Naive thymus-derived CD4-positive, alpha-beta T cell (primary cell): Measurements from ENCODE around the gene PDHX. TPM values are rescaled to one million over a fixed set of nuclear protein-coding genes. Genes with fewer than 3 reads are reported as not detected.
"Not testable (repeated sequence)": the region's sequence is repeated elsewhere in the genome, so short reads cannot be mapped to it uniquely, and the experiment has no call there.

Experiments
- ATAC-seq: fragments of 150-1000 bp; cut with Tn5 transposase; 2 replicates; pipeline ENCODE4 v1.10.0; 2021; ENCODE audit warnings: mild to moderate bottlenecking, moderate library complexity
- CTCF ChIA-PET: fragments of 350-600 bp; sonication (Branson Sonifier 250); formaldehyde crosslinking; loops from one replicate; lab custom pipeline; 2021; ENCODE audit warnings: antibody characterized with exemption; lab: Charles Lee
- POLR2A ChIA-PET: fragments of 350-600 bp; sonication (Branson Sonifier 250); formaldehyde crosslinking; loops from one replicate; lab custom pipeline; 2021; ENCODE audit warnings: antibody characterized with exemption, inconsistent platforms; lab: Charles Lee
- DNase-seq, 9 donors: peaks; one replicate each; pipeline versions ENCODE4 v3.0.0 to v3.0.0-alpha.2; 2020 to 2022; ENCODE audit warnings: mixed read lengths in 1 of 9
- H3K27ac ChIP-seq: one replicate; pipeline ENCODE4 v1.7.0; 2013; ENCODE audit warnings: mild to moderate bottlenecking, low read depth, low read length, moderate library complexity
- H3K27me3 ChIP-seq, 2 donors: one replicate each; pipeline ENCODE4 v1.7.0; 2013; ENCODE audit warnings: low read length in 2 of 2, mild to moderate bottlenecking in 2 of 2, moderate library complexity in 2 of 2; ENCODE audit not compliant: control insufficient read depth in 2 of 2, insufficient read depth in 2 of 2
- H3K36me3 ChIP-seq, 3 experiments: 1 replicate in 2 of 3; 2 replicates in 1 of 3; pipeline ENCODE4 v1.7.0; 2013; ENCODE audit warnings: low read length in 3 of 3, mild to moderate bottlenecking in 3 of 3, moderate library complexity in 1 of 3; ENCODE audit not compliant: insufficient read depth in 3 of 3, control insufficient read depth in 2 of 3
- H3K4me1 ChIP-seq, 2 donors: one replicate each; pipeline ENCODE4 v1.7.0; 2013; ENCODE audit warnings: low read length in 2 of 2, mild to moderate bottlenecking in 2 of 2, moderate library complexity in 1 of 2; ENCODE audit not compliant: control insufficient read depth in 2 of 2, insufficient read depth in 2 of 2
- H3K4me3 ChIP-seq: 2 replicates; pipeline ENCODE4 v1.7.0; 2013; ENCODE audit warnings: mild to moderate bottlenecking, low read length
- H3K9me3 ChIP-seq, 3 experiments: 1 replicate in 2 of 3; 2 replicates in 1 of 3; pipeline ENCODE4 v1.7.0; 2013; ENCODE audit warnings: low read length in 3 of 3; ENCODE audit not compliant: control insufficient read depth in 2 of 3
- H3K27ac Mint-ChIP-seq, 9 donors: one replicate each; pipeline ENCODE4 v1.8.0; 2020 to 2022; ENCODE audit warnings: mixed read lengths in 9 of 9, mild to moderate bottlenecking in 8 of 9, moderate library complexity in 5 of 9, inconsistent platforms in 2 of 9
- H3K27me3 Mint-ChIP-seq, 5 donors: one replicate each; pipeline ENCODE4 v1.8.0; 2021 to 2022; ENCODE audit warnings: mixed read lengths in 5 of 5, mild to moderate bottlenecking in 1 of 5
- H3K36me3 Mint-ChIP-seq, 5 donors: one replicate each; pipeline ENCODE4 v1.8.0; 2020 to 2022; ENCODE audit warnings: mixed read lengths in 5 of 5, mild to moderate bottlenecking in 3 of 5, inconsistent platforms in 1 of 5
- H3K4me1 Mint-ChIP-seq, 7 donors: one replicate each; pipeline ENCODE4 v1.8.0; 2020 to 2022; ENCODE audit warnings: mixed read lengths in 7 of 7, mild to moderate bottlenecking in 3 of 7, inconsistent platforms in 1 of 7
- H3K4me3 Mint-ChIP-seq, 10 donors: one replicate each; pipeline ENCODE4 v1.8.0; 2020 to 2022; ENCODE audit warnings: mild to moderate bottlenecking in 10 of 10, mixed read lengths in 10 of 10, moderate library complexity in 6 of 10, inconsistent platforms in 2 of 10
- H3K9me3 Mint-ChIP-seq, 11 donors: one replicate each; pipeline ENCODE4 v1.8.0; 2020 to 2022; ENCODE audit warnings: mixed read lengths in 11 of 11, mild to moderate bottlenecking in 4 of 11, inconsistent platforms in 1 of 11, moderate library complexity in 1 of 11
- intact Hi-C, 2 donors: fragments of 100-400 bp; cut with micrococcal nuclease; formaldehyde crosslinking; loops; one replicate each; pipeline ENCODE4 v1.15.1; 2023
- polyA plus RNA-seq, 2 donors: library from polyadenylated mRNA; unstranded; fragments of 300-500 nt; fragmentation: Illumina TruSeq; gene quantifications; one replicate each; pipeline ENCODE4 v1.2.3, GENCODE V29; 2021
- total RNA-seq, 6 experiments: library from RNA in 5 of 6; stranded (reverse) in 5 of 6; gene quantifications; 1 replicate in 5 of 6; 2 replicates in 1 of 6; pipeline ENCODE4 v1.2.3 and lab custom pipeline; 2021 to 2026

Gene PDHX
- total and polyA plus RNA-seq, 7 experiments from 2014 or later, result 17.8 to 54.1 (median 26.2) TPM

GRCh38 chr11:35016916-35017315, 100.5 kb downstream of the PDHX start:
- Mint-ChIP-seq H3K27me3 (peaks cover 0 to 26% (median 0%) of the 10 kb centered on the region in 5 donors), H3K9me3 (peaks cover 0 to 6% (median 0%) of the 10 kb centered on the region in 11 donors), H3K36me3 (peaks cover 0 to 8% (median 0%) of the 10 kb centered on the region in 5 donors), H3K27ac (no peak overlapping the region), H3K4me3 (no peak overlapping the region), H3K4me1 (peaks cover 19 to 26% (median 24%) of the 10 kb centered on the region in 7 donors)
- ChIA-PET CTCF (interaction anchor here (0.6 to 2.2 kb wide), 3 partner anchors 12 to 123 kb away, joined by 4 to 7 read pairs (median 5); partner anchors contain the start of gene CD44), POLR2A (interaction anchor here (0.6 kb wide), 1 partner anchor 29 kb away, joined by 3 read pairs; no protein-coding TSS in a partner anchor)
- DNase-seq, result no peak
- H3K36me3 ChIP-seq, result no peaks in the 10 kb centered on the region
- H3K4me1 ChIP-seq, result peaks cover 18 to 20% of the 10 kb centered on the region in 2 donors
- no peaks in the 10 kb centered on the region for H3K27me3 ChIP-seq
- no peaks in the 10 kb centered on the region for H3K9me3 ChIP-seq
- ATAC-seq, result no peak
- intact Hi-C loops, result no loop called here
- no peak overlapping the region for H3K4me3 ChIP-seq
- H3K27ac ChIP-seq, result no peak overlapping the region

- H3K36me3 Mint-ChIP-seq, result peaks cover 0 to 11% (median 0%) of the 10 kb centered on the region in 5 donors
Observed at GRCh38 chr11:35017528-35018342, 101.3 kb downstream of the PDHX start.

DNA sequence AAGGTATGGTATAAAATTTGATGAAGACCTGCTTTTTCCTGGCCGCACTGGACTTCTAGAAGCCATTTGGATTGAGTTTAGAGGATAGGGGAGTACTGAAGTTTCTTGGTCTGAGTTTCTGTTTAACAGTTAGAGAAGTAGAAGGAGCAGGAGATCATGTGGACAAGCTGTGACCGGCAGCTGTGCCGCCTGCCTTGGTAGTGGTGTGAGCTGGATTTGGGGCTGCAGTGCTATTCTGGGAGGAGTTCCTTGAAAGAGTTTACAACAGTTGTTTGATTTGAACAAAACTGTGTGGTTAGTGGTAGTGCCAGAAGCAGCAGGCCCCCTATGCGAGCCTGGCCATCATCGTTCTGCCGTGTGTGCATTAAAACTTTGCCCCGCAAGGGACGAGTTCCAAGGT, 105.2 kb downstream of the PDHX start:
- Mint-ChIP-seq H3K4me1 (peaks cover 0 to 15% (median 0%) of the 10 kb centered on the region in 7 donors), H3K9me3 (peaks cover 4 to 38% (median 22%) of the 10 kb centered on the region in 11 donors), H3K27ac (no peak overlapping the region), H3K4me3 (no peak overlapping the region), H3K27me3 (peaks cover 0 to 32% (median 0%) of the 10 kb centered on the region in 5 donors), H3K36me3 (peaks cover 9 to 40% (median 18%) of the 10 kb centered on the region in 5 donors)
- POLR2A ChIA-PET, result no interaction called here
- no peak overlapping the region for H3K27ac ChIP-seq
- CTCF ChIA-PET, result no interaction called here
- no peak overlapping the region for H3K4me3 ChIP-seq
- H3K4me1 ChIP-seq, result no peaks in the 10 kb centered on the region
- no peaks in the 10 kb centered on the region for H3K27me3 ChIP-seq
- ATAC-seq, result no peak
- no peak for DNase-seq
- no peaks in the 10 kb centered on the region for H3K9me3 ChIP-seq
- intact Hi-C loops, result no loop called here
- no peaks in the 10 kb centered on the region for H3K36me3 ChIP-seq

More at GRCh38 chr11:35017528-35018342, 101.3 kb downstream of the PDHX start:
- H3K4me1 ChIP-seq, result peaks cover 14% of the 10 kb centered on the region in 2 donors
- POLR2A ChIA-PET, result interaction anchor here (1.1 kb wide), 1 partner anchor 12 kb away, joined by 4 read pairs; no protein-coding TSS in a partner anchor
- no peaks in the 10 kb centered on the region for H3K27me3 ChIP-seq
- no peak overlapping the region for H3K4me3 ChIP-seq
- H3K9me3 Mint-ChIP-seq, result peaks cover 0 to 8% (median 0%) of the 10 kb centered on the region in 11 donors
- CTCF ChIA-PET, result interaction anchor here (0.6 to 2.2 kb wide), 3 partner anchors 11 to 758 kb away, joined by 3 to 5 read pairs (median 4); partner anchors contain the start of gene CD44
- no peak overlapping the region for H3K27ac ChIP-seq
- intact Hi-C loops, result no loop called here
- ATAC-seq (no peak), DNase-seq (no peak)
- H3K4me1 Mint-ChIP-seq, result peaks cover 13 to 19% (median 17%) of the 10 kb centered on the region in 7 donors
- H3K9me3 ChIP-seq, result no peaks in the 10 kb centered on the region
- no peaks in the 10 kb centered on the region for H3K36me3 ChIP-seq
- no peak overlapping the region for H3K4me3 Mint-ChIP-seq
- peaks cover 0 to 26% (median 0%) of the 10 kb centered on the region in 5 donors for H3K27me3 Mint-ChIP-seq
- H3K27ac Mint-ChIP-seq, result no peak overlapping the region

DNA sequence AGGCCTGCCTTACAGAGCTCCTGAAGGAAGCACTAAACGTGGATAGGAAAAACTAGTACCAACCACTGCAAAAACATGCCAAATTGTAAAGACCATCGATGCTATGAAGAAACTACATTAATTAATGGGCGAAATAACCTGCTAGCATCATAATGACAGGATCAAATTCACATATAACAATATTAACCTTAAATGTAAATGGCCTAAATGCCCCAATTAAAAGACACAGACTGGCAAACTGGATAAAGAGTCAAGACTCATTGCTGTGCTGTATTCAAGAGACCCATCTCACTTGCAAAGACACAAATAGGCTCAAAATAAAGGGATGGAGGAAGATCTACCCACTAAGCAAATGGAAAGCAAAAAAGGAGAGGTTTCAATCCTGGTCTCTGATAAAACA, 107.5 kb downstream of the PDHX start:
- Mint-ChIP-seq H3K4me1 (peaks cover 0 to 22% (median 2%) of the 10 kb centered on the region in 7 donors), H3K36me3 (peaks cover 9 to 61% (median 20%) of the 10 kb centered on the region in 5 donors), H3K9me3 (peaks cover 8 to 48% (median 22%) of the 10 kb centered on the region in 11 donors), H3K27me3 (peaks cover 0 to 26% (median 0%) of the 10 kb centered on the region in 5 donors)
- POLR2A ChIA-PET, H3K36me3 ChIP-seq, CTCF ChIA-PET, H3K4me3 Mint-ChIP-seq, ATAC-seq, H3K9me3 ChIP-seq, H3K4me3 ChIP-seq, intact Hi-C loops, H3K4me1 ChIP-seq, H3K27ac ChIP-seq, H3K27me3 ChIP-seq, DNase-seq, H3K27ac Mint-ChIP-seq: not testable (repeated sequence)

DNA sequence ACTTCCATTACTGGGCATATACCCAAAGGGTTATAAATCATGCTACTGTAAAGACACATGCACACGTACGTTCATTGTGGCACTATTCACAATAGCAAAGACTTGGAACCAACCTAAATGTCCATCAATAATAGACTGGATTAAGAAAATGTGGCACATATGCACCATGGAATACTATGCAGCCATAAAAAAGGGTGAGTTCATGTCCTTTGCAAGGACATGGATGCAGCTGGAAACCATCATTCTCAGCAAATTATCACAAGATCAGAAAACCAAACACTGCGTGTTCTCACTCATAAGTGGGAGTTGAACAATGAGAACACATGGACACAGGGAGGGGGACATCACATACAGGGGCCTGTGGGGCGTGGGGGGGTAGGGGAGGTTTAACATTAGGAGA, 111.6 kb downstream of the PDHX start:
- Mint-ChIP-seq H3K9me3 (peaks cover 8 to 44% (median 22%) of the 10 kb centered on the region in 11 donors), H3K27me3 (peaks cover 0 to 17% (median 0%) of the 10 kb centered on the region in 5 donors), H3K4me1 (peaks cover 20 to 37% (median 30%) of the 10 kb centered on the region in 7 donors), H3K36me3 (peaks cover 9 to 57% (median 19%) of the 10 kb centered on the region in 5 donors), H3K27ac (peak overlapping the region in 1 of 9 donors; percentile 49)
- H3K4me3 Mint-ChIP-seq, ATAC-seq, POLR2A ChIA-PET, H3K27ac ChIP-seq, intact Hi-C loops, H3K4me3 ChIP-seq, DNase-seq, H3K27me3 ChIP-seq, H3K36me3 ChIP-seq, H3K9me3 ChIP-seq: not testable (repeated sequence)
- CTCF ChIA-PET, result interaction anchor here (2.1 kb wide), 1 partner anchor 11 kb away, joined by 5 read pairs; no protein-coding TSS in a partner anchor
- peaks cover 10 to 14% of the 10 kb centered on the region in 2 donors for H3K4me1 ChIP-seq

- ATAC-seq (peak; percentile 66), DNase-seq (no peak)
- Mint-ChIP-seq H3K4me3 (peak overlapping the region in 8 of 10 donors; percentile 7 to 75 (median 52)), H3K4me1 (peaks cover 25 to 52% (median 44%) of the 10 kb centered on the region in 7 donors), H3K27ac (peak overlapping the region in 6 of 9 donors; percentile 30 to 87 (median 76)), H3K36me3 (peaks cover 0 to 49% (median 4%) of the 10 kb centered on the region in 5 donors), H3K9me3 (peaks cover under 1 to 32% (median 8%) of the 10 kb centered on the region in 11 donors), H3K27me3 (peaks cover 0 to 16% (median 0%) of the 10 kb centered on the region in 5 donors)
- Histone ChIP-seq H3K36me3 (no peaks in the 10 kb centered on the region), H3K27ac (no peak overlapping the region), H3K4me1 (peaks cover 10 to 14% of the 10 kb centered on the region in 2 donors), H3K27me3 (no peaks in the 10 kb centered on the region), H3K4me3 (no peak overlapping the region), H3K9me3 (no peaks in the 10 kb centered on the region)
- POLR2A ChIA-PET, result interaction anchor here (0.5 to 3.2 kb wide), 10 partner anchors 9 to 188 kb away, joined by 3 to 11 read pairs (median 4); partner anchors contain the start of gene CD44
- intact Hi-C loops, result loop anchor here (1.0 to 2.0 kb wide), 3 partner anchors 10 to 18 kb away; no protein-coding TSS in a partner anchor
- CTCF ChIA-PET, result interaction anchor here (1.5 to 2.1 kb wide), 6 partner anchors 13 to 276 kb away, joined by 4 to 8 read pairs (median 6); no protein-coding TSS in a partner anchor
Observed at GRCh38 chr11:35029979-35030682, 113.7 kb downstream of the PDHX start.
